Fibroblast of skin of left quadriceps (primary cell): Measurements from ENCODE around the gene GFAP.

Source experiments
- DNase-seq, 2 experiments: peaks; one replicate each; pipeline ENCODE4 v3.0.0-alpha.2; 2013; ENCODE audit warnings: low read depth in 2 of 2

The GFAP gene

DNA sequence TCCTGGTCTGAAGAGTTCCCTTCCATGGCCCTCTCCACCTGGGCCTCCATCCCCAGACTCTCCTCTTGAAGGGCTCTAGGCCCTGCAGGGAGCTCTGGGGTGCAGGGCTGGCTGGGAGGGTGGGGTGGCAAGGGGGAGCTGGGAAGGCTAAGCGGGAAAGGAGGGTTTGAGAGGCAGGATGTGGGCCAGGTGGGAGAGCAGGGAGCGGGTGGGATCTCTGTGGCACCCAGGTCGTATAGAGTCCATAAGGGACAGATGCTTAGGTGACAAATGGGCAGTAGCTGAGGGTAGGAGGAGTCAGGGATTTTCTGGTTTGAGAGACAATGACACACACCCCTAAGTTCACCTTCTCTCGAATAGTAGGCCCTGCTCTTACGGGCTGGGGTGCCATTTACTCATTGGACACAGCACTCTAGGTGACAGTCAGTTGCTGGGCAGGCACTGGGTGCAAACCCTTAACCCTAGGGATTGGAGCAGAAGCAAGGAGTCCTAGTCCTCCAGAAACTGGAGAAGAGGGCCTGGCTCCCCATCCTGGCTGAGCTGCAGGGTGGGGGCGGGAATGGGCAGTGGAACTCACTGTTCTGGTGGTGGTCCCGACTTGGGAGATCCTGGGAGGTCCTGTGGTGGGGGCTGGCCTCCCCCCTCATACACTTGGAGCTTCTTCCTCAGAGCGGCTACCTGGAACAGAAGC is 16.9 kb upstream of the GFAP start:
- DNase-seq = no peak

DNA sequence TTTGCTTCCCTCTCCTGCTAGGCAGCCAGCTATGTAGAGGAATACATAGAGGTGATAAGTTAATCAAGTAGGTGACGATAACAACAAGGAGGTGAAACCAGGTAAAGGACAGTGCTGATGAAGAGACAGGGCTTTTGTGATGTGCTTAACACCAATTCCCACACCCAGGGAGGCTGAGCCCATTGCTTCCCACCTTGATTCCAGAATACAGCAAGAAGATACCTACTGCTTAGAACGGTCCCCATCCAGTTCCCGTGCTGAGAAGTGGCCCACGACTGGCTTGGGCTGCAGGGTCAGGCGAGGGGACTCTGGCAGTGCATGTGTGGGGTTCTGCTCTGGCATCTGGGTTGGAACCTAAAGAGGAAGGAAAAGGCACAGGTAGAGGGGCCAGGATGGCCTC is 16.1 kb upstream of the GFAP start:
- DNase-seq = no peak

- DNase-seq = no peak
These were observed 15.4 kb upstream of the GFAP start for GRCh38 chr17:44930667-44931066.

DNA sequence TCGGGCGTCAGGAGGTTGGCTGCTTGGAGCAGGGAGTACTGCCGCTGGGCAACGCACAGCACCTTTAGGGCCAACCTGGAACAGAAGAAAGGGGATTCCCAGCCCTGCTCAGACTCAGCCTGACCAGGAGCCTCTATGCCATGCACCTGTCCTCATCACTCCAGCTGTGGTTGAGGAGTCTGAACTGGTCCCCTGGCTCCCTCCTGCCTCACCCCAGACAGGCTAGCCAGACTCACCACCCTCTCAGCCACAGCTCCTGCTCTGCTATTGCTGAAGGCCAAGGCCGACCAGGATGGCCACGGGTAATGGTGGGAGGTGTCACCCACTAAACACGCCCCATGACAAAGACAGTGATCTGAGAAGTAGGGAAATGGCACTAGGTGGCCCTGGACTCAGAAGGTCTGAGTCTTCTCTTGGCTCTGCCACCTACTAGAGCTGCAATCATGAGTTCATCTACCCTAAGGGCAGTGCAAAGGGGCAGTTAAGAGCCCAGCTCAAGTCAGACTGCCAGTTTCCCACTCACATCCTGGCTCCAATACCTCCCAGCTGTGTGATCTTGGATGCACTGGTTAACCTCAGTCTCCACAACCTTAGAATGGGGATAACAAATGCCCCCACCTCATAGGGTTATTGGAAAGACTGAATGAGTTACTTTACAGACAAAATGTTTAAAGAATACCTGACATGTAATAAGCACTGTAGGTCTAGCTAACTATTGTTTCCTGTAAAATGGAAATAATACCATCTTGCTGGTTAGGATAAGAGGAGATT is 13.8 kb upstream of the GFAP start:
- DNase-seq = no peak

DNA sequence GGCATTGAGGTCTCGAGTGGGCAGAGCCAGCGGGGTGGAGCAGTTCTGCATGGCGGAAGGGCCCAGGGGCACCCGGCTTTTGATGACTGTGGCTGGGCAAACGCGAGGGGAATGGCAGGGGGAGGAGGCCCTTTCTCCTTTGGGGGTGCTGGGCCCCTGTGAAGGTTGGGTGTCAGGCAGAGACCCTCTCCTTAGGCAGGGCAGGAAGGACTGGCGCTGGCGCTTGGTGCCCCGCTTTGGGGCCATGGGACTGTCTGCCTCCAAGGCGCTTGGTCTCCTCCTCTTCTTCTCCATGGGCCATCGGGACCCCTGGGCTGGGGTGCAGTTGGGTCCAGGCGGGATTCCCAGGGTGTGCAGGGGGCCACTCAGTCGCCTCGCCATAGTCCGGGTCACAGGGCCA is 12.8 kb upstream of the GFAP start:
- DNase-seq = no peak

- DNase-seq = no peak
These were observed 12.4 kb upstream of the GFAP start for GRCh38 chr17:44927696-44928095.

DNA sequence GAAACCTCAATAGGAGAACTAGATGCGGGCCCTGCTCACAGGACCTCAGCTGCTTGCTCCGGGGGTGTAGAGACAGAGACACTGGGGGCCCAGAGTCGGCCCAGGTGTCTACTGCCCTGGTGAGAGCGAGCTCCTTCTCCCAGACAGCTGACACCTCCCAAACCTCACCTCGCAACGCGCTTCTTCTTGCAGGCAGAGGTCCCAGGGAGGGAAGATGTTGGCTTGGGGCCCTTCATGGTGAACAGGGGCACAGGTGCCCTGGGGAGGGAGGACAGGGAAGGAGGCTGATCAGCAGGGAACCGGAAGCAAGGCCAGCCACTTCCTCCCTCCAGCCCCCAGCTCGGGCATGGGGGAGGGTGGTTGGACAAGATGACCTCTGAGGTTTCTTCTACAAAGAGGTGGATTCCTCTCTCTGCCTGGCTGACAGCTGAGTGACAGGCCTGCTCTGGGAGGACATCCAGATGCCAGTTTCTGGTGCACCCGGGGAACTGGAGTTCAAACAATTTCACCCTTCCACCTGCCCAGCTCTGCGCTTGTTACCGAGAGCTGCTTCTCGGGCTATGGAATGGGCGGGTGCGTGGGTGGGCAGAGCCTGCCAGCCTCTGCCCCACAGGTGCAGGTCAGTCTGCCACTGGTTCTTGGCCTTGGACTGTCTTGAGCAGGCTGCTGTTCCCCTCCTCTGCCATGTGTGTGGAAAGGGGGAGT is 11.7 kb upstream of the GFAP start:
- DNase-seq = no peak

DNA sequence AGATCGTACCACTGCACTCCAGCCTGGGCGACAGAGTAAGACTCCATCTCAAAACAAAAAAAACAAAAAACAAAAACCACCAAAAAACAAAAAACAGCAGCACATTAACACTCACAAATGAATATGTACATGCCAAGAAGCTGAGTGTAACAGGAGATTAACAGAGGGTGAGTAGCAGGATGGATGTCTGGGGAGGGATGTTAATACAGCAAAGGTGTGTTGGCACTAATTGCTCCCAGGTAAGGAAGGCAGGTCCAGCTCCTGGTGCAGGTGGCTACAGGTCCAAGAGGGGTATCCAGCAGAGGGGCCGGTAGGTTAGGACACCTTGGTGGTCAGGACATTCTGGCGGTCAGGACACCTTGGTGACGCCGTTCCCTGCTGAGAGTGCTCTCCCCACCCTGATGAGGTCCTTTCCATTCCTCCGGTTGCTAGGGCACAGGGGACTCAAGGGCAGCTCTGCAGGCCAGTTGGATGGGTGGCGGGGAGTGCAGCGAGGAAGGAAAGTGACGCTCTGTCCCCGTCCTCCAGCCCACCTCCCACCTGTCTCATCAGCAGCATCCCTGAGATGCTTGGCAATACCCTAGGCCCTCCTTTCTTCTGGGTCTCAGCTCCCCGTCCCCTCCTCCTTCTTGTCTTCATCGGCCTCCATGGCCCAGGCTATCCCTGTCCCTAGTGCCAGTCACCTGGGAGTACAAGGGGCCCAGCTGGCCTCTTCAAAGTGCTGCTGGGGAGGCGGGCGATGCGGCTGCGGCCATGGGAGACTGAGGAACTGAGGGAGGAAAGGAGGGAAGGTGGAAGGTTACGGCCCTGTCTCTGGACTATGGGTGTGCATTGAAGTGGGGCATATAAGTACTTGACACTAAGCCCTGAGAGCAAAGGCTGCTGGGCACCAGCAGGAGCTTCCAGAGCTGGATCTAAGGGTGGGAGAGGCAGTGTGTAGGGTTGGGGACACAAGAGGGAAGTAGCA is 10.7 kb upstream of the GFAP start:
- no peak for DNase-seq

DNA sequence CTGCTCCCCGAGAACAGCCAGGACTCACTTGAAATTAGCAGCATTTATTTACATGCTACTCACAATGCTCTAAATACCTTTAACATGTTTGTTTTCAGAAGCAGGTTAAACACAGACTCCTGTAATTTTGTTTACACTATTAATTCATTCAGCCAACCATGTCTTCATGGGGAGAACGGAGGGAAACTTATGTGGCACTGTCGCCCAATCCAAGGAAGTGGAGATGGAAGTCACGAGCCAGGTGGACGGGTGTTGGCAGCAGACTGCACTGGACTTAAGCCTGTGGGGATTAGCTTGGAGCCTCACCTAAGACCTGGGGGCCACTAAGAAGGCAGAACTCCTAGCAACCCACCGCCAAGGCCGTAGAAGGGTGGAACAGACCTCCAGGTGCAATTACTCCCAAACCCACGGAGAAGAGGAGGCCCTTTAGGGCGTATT is 8.8 kb upstream of the GFAP start:
- DNase-seq = no peak

DNA sequence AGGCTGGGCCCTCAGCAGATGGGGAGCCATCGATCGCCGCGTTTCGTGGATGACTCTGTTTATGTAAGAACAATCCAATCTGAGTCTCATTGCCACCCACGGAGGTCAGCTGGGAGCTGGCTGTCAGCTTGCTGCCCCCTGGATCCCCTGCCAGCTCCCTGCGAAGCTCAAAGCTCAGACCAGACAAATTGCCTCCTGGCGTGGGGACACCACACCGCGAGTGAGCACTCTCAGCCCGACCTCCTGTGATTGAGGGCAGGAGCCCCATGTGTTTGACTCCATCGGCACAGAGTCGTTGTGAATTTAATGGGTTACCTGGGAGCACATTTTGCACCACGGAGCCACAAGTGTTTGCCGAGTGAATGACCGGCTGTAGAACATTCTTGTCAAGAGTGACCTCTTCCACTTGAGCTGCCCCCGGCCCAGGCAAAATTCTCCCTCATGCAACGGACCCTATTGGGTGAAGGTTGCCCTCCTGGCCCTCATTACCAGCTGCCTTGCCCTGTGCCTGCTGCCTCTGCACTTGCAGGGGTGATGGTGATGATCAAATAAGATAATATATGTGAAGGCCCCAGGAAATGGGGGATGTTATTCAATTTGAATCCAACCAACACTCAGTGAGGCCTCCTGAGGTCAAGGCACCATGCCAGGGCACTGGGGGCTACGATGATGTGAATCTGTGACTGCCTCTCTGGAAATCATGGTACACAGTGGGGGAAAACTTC is 7.6 kb upstream of the GFAP start:
- no peak for DNase-seq

- no peak for DNase-seq
These were observed 6.8 kb upstream of the GFAP start for GRCh38 chr17:44922136-44922535.

DNA sequence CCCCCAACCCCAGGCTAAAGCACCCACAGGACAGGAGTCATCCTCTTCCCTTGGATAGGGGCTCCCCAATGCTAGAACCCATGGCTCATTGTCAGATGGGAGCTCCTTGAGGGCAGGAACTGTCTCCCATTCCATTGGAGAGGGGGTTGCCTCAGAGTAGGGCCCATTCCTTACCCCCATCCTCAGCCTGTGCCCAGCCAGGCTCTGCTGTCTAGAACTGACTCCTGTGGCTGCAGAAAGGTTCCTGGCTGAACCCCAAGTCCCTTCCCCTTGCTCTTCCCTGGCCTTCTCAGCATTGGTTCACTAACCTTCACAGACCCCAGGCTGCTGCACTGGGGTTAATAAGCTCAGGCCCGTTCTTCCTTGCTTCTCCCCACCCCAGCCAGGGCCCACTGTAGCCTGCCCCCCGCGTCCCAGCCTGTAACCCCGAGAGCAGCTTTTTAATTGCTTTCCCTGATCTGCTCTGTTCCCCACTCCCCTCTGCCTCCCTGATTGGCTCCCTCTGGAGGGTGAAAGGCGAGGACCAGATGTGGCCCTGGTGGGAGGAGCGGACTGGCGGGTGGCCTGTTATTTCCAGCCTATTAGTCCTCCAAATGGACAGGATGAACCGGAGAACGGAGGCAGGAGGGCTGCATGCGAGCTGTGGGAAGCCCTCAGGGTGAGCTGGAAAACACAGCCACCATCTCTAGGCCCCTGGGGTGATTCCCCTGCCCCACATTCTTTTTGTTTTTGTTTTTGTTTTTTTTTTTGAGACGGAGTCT is 6.0 kb upstream of the GFAP start:
- no peak for DNase-seq

GRCh38 chr17:44920565-44920940 is 5.3 kb upstream of the GFAP start:
- DNase-seq = no peak

DNA sequence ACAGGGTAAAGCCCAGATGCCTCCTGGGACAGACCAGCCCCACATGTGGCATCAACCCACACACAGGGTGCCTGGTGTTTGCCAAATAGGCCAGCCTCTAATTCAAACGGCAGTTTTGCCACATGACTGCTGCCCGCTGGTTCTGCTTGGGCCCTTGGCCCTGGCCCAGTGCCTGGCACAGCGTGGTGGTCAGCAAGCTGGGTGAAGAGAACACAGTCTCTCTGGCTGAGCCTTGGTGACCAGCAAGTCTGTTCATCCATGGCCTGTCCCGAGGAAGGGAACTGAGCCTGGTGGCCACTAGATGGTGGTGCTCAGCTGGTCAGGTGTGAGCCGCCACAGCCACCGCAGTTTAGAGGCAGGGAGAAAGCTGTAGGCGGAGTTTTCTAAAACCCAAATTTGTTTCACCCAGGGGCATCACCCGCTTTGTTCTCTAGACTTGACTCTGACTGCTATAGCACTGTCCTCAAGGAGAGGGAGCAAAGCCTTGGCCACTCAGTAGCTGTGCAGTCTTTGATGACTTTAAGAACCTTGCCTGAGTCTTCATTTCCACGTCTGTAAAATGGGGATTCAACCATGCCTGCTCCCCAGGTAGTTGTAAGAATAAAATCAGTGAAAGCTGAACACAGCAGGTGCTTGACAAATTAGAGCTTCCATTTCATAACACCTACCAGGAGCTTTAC is 4.7 kb upstream of the GFAP start:
- DNase-seq = peak; percentile 42 to 44

GRCh38 chr17:44919411-44919810 is 4.1 kb upstream of the GFAP start:
- DNase-seq = no peak

GRCh38 chr17:44918006-44918405 is 2.7 kb upstream of the GFAP start:
- DNase-seq = no peak

DNA sequence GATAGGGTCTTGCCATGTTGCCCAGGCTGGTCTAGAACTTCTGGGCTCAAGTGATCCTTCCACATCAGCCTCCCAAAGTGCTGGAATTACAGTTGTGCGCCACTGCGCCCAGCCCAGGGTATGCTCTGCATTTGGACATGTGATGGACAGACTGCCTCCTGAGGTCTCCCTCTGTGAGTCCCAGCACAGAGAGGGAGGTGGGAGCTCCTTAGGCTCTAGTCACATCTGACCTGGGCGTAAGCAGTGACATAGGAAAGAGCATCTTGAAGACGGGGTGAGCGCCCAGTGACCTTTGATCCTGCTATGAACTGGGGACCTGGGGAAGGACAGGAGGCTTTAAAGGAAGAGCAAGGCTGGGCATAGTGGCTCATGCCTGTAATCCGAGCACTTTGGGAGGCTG is 2.2 kb upstream of the GFAP start:
- DNase-seq = no peak

- no peak for DNase-seq
These were observed 1.5 kb upstream of the GFAP start for GRCh38 chr17:44916781-44917241.
